NCI-H774 (cell line): ENCODE data around the gene MSANTD1.

Experiments
- DNase-seq: peaks from one replicate; lab custom pipeline; 2025; lab: John Stamatoyannopoulos, UW

The MSANTD1 gene

GRCh38 chr4:3303923-3304710 lies 55.2 kb downstream of the MSANTD1 start:
- no peak for DNase-seq

DNA sequence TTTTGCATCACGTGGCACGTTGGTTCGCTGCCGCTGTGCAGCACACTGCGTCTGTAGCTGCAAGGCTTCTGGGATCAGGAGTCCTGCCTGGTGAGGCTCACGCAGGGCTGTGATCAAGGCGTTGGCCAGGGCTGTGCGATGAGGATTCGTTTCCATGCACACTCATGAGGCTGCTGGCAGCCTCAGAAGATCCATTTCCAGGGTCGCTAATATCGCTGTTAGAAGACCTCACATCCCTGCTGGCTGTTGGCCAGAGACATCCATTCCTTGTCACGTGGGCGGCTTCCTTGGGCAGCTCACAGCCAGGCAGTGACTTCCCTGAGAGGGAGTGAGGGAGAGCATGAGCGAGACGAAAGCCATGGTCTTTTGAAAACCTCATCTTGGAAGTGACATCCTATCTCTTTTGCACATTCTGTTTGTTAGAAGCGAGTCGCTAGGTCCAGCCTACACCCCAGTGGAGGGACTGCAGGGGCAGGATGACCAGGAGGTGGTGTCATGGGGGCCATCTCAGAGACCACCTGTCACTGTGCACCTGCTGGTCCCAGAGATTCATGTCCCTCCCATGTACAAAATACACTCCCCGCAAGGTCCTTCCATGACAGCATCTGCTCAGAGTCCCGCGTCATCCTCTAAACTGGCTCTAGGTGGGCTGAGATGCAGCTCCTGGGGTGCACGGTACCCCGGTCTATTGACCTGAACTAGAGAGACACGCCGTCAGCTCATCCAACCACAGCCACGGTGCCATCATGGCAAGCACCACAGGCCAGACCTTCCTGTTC lies 56.1 kb downstream of the MSANTD1 start:
- no peak for DNase-seq

- no peak for DNase-seq
Measured at GRCh38 chr4:3305610-3306371, 56.8 kb downstream of the MSANTD1 start.
